ENCODE measurements around the gene ATP2B3. TPM values are rescaled to one million over a fixed set of nuclear protein-coding genes. Genes with fewer than 3 reads are reported as not detected.
A peak's percentile ranks its signal among the peaks of the same experiment; 100 is the strongest.

Gene ATP2B3
- total RNA-seq, 1 donor from 2014 or later, result 0.25 TPM

GRCh38 chrX:153554519-153555167, 37.2 kb downstream of the ATP2B3 start:
- TF ChIP-seq POLR2AphosphoS5 (IDR thresholded peaks at IDR 0.05; ENCODE audit: insufficient read depth in 1 of 2, low read depth in 1 of 2) (no peak), CTCF (IDR thresholded peaks at IDR 0.05) (peak in 2 of 3 experiments; percentile 9 to 37)
- no peak overlapping the region for H3K27ac ChIP-seq
- no peaks in the 10 kb centered on the region for H3K9me3 ChIP-seq
- no peak overlapping the region for H3K4me3 ChIP-seq
- intact Hi-C loops (cut with DNase I), result loop anchor here (10.0 kb wide), 1 partner anchor 120 kb away; the partner anchor contains the start of gene PNCK
- no peaks in the 10 kb centered on the region for H3K27me3 ChIP-seq
- no peaks in the 10 kb centered on the region for H3K36me3 ChIP-seq
- no peaks in the 10 kb centered on the region for H3K4me1 ChIP-seq
- no peak for DNase-seq (ENCODE audit: extremely low spot score in 2 of 2)

DNA sequence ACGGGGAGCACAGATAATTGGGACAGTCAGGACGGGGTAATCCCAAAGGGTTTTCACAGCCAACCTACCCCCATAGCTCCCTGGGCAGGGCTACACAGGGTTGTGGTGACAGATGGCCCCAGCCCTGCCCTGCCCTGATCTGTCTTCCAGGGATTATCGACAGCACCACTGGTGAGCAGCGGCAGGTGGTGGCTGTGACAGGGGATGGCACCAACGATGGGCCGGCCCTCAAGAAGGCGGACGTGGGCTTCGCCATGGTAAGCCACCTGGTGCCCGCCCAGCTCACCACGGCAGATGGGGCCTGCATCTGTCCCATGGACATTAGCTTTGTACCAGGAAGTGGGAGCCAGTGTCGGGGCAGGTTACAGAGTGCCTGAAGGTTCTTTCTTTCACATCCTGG, 39.3 kb downstream of the ATP2B3 start:
- Histone ChIP-seq H3K9me3 (no peaks in the 10 kb centered on the region), H3K4me3 (no peak overlapping the region), H3K4me1 (no peaks in the 10 kb centered on the region), H3K27ac (no peak overlapping the region), H3K36me3 (no peaks in the 10 kb centered on the region), H3K27me3 (no peaks in the 10 kb centered on the region)
- no peak for DNase-seq (ENCODE audit: extremely low spot score in 2 of 2)
- intact Hi-C loops (cut with DNase I), result loop anchor here (10.0 kb wide), 1 partner anchor 118 kb away; the partner anchor contains the start of gene PNCK
- no peak for TF ChIP-seq CTCF (IDR thresholded peaks at IDR 0.05)
- no peak for TF ChIP-seq POLR2A (IDR thresholded peaks at IDR 0.05)
- TF ChIP-seq POLR2AphosphoS5 (IDR thresholded peaks at IDR 0.05; ENCODE audit: insufficient read depth in 1 of 2, low read depth in 1 of 2), result no peak

DNA sequence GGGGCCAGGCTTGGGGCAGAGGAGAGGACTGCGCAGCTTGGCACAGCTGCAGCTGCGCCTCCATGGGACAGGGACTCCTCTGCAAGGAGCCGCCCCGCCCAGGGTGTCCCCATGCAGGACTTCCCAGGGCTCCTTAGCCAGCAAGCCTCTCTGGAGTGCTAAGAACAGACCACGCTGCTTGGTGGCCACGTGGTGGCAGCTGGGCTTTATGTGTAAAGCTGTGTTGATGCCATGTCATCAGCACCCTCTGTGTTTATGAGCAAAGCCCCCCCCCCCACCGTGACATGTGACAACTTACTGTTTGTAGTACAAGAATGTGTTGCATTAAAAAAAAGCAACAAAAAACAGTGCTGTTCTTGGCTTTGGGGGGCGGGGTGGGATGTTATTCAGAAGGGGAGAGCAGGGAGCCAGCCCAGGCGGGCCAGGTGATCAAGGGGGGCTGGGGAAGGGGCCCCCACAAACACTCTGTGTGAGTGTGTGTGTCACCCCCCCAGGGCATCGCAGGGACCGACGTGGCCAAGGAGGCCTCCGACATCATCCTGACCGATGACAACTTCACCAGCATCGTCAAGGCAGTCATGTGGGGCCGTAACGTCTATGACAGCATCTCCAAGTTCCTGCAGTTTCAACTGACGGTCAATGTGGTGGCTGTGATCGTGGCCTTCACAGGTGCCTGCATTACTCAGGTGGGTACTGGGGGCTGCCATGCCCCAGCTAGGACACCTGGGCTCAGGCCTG, 40.3 kb downstream of the ATP2B3 start:
- Histone ChIP-seq H3K4me1 (no peaks in the 10 kb centered on the region), H3K27me3 (no peaks in the 10 kb centered on the region), H3K27ac (no peak overlapping the region), H3K36me3 (no peaks in the 10 kb centered on the region), H3K4me3 (no peak overlapping the region), H3K9me3 (no peaks in the 10 kb centered on the region)
- no peak for DNase-seq (ENCODE audit: extremely low spot score in 2 of 2)
- intact Hi-C loops (cut with DNase I), result loop anchor here (10.0 kb wide), 1 partner anchor 117 kb away; the partner anchor contains the start of gene PNCK
- no peak for TF ChIP-seq POLR2AphosphoS5 (IDR thresholded peaks at IDR 0.05; ENCODE audit: insufficient read depth in 1 of 2, low read depth in 1 of 2)
- TF ChIP-seq POLR2A (IDR thresholded peaks at IDR 0.05), result no peak
- no peak for TF ChIP-seq CTCF (IDR thresholded peaks at IDR 0.05)

- Histone ChIP-seq H3K4me3 (no peak overlapping the region), H3K36me3 (no peaks in the 10 kb centered on the region), H3K4me1 (no peaks in the 10 kb centered on the region), H3K27ac (no peak overlapping the region), H3K27me3 (no peaks in the 10 kb centered on the region), H3K9me3 (no peaks in the 10 kb centered on the region)
- no peak for DNase-seq (ENCODE audit: extremely low spot score in 2 of 2)
- no peak for TF ChIP-seq CTCF (IDR thresholded peaks at IDR 0.05)
- no peak for TF ChIP-seq POLR2A (IDR thresholded peaks at IDR 0.05)
- no peak for TF ChIP-seq POLR2AphosphoS5 (IDR thresholded peaks at IDR 0.05; ENCODE audit: insufficient read depth in 1 of 2, low read depth in 1 of 2)
- intact Hi-C loops (cut with DNase I), result loop anchor here (10.0 kb wide), 1 partner anchor 115 kb away; the partner anchor contains the start of gene PNCK
Measured at GRCh38 chrX:153560000-153560399, 42.6 kb downstream of the ATP2B3 start.

DNA sequence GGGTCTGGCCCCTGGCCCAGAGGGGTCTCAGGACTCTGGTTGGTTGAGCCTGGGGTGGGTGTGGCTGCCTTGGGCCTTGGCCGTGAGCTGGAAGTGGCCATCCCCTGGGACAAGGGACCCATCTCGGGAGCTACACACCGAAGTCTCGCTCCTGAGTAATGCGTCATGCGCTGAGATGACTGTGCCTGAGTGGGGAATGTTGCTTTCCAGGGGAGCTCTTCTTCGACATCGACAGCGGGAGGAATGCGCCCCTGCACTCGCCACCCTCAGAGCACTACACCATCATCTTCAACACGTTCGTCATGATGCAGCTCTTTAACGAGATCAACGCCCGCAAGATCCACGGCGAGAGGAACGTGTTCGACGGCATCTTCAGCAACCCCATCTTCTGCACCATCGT, 43.0 kb downstream of the ATP2B3 start:
- Histone ChIP-seq H3K4me3 (no peak overlapping the region), H3K36me3 (no peaks in the 10 kb centered on the region), H3K4me1 (no peaks in the 10 kb centered on the region), H3K9me3 (no peaks in the 10 kb centered on the region), H3K27ac (no peak overlapping the region), H3K27me3 (no peaks in the 10 kb centered on the region)
- TF ChIP-seq POLR2AphosphoS5 (IDR thresholded peaks at IDR 0.05; ENCODE audit: insufficient read depth in 1 of 2, low read depth in 1 of 2) (no peak), CTCF (IDR thresholded peaks at IDR 0.05) (no peak), POLR2A (IDR thresholded peaks at IDR 0.05) (no peak)
- intact Hi-C loops (cut with DNase I), result no loop called here
- no peak for DNase-seq (ENCODE audit: extremely low spot score in 2 of 2)
